Measurements from ENCODE around the gene TSPAN10.

Gene TSPAN10

DNA sequence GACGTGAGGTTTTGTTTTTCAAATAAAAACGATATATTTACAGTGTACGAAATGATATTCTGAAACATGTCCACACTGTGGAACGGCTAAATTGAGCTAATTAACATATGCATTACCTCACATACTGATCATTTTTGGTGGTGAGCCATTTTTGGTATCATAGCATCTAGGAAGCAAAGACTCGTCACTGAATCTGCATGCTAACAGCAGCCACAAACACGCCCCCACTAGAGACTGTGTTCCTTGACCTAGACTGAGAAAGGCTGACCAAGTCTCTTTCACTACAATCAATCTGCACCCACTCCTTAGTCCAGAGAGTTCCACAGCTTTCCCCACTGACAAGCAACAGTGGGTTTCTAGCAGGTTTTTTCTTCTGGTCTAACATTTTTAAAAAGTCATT, 29.6 kb upstream of the TSPAN10 start:
- Histone ChIP-seq H4K8ac (ENCODE audit: low read depth, low read length) (no peak overlapping the region), H3K9me3 (ENCODE audit: insufficient read depth, low read depth, low read length) (peaks cover 2% of the 10 kb centered on the region), H2AK5ac (ENCODE audit: low read length) (no peak overlapping the region), H3K4me1 (ENCODE audit: control insufficient read depth in 1 of 2, insufficient read depth in 2 of 2, low read length in 2 of 2) (no peaks in the 10 kb centered on the region), H3K23ac (ENCODE audit: low read length) (no peak overlapping the region), H4K12ac (ENCODE audit: low read depth, low read length) (no peak overlapping the region), H3K36me3 (ENCODE audit: control insufficient read depth in 1 of 2, insufficient read depth in 2 of 2, low read length in 2 of 2) (peaks cover 58 to 71% of the 10 kb centered on the region in 2 experiments), H3K14ac (ENCODE audit: low read length) (no peak overlapping the region), H3K4ac (ENCODE audit: low read depth, low read length) (no peak overlapping the region), H3K18ac (ENCODE audit: low read length) (no peak overlapping the region), H3K9ac (ENCODE audit: low read length) (no peak overlapping the region), H3K27me3 (ENCODE audit: insufficient read depth, low read length) (no peaks in the 10 kb centered on the region), H2BK5ac (ENCODE audit: low read depth, low read length, poor library complexity) (no peak overlapping the region), H3K79me1 (ENCODE audit: low read length) (no peaks in the 10 kb centered on the region), H3K4me3 (ENCODE audit: low read depth, low read length) (no peak overlapping the region), H3K4me2 (ENCODE audit: low read length) (no peak overlapping the region), H3K79me2 (ENCODE audit: control insufficient read depth, insufficient read depth, low read length, poor library complexity) (no peaks in the 10 kb centered on the region), H2AFZ (ENCODE audit: insufficient read depth, low read length, poor library complexity) (no peak overlapping the region), H3K27ac (ENCODE audit: low read depth, low read length) (no peak overlapping the region), H4K91ac (ENCODE audit: low read depth, low read length) (no peak overlapping the region), H2BK120ac (ENCODE audit: insufficient read depth, low read length, poor library complexity) (no peak overlapping the region), H2BK12ac (ENCODE audit: low read length) (no peak overlapping the region)
- DNase-seq, result peak in 1 of 2 donors; percentile 16
- no CpG with 5 or more reads among the region's 6 CpGs for WGBS (ENCODE audit: extremely low coverage, insufficient coverage, insufficient read length)

- no peak for DNase-seq
- peaks cover 61 to 70% of the 10 kb centered on the region in 2 experiments for H3K36me3 ChIP-seq (ENCODE audit: control insufficient read depth in 1 of 2, insufficient read depth in 2 of 2, low read length in 2 of 2)
- no peak overlapping the region for H2BK12ac ChIP-seq (ENCODE audit: low read length)
- no peak overlapping the region for H4K91ac ChIP-seq (ENCODE audit: low read depth, low read length)
- H3K14ac ChIP-seq (ENCODE audit: low read length), result no peak overlapping the region
- no peaks in the 10 kb centered on the region for H3K27me3 ChIP-seq (ENCODE audit: insufficient read depth, low read length)
- WGBS (ENCODE audit: extremely low coverage, insufficient coverage, insufficient read length), result no CpG with 5 or more reads among the region's 4 CpGs
- H2BK5ac ChIP-seq (ENCODE audit: low read depth, low read length, poor library complexity), result no peak overlapping the region
- no peaks in the 10 kb centered on the region for H3K79me1 ChIP-seq (ENCODE audit: low read length)
- H3K9ac ChIP-seq (ENCODE audit: low read length), result no peak overlapping the region
- H3K4me1 ChIP-seq (ENCODE audit: control insufficient read depth in 1 of 2, insufficient read depth in 2 of 2, low read length in 2 of 2), result no peaks in the 10 kb centered on the region
- H3K4ac ChIP-seq (ENCODE audit: low read depth, low read length), result peak overlapping the region; percentile 20
- no peak overlapping the region for H4K8ac ChIP-seq (ENCODE audit: low read depth, low read length)
- no peak overlapping the region for H4K12ac ChIP-seq (ENCODE audit: low read depth, low read length)
- no peak overlapping the region for H2BK120ac ChIP-seq (ENCODE audit: insufficient read depth, low read length, poor library complexity)
- no peak overlapping the region for H3K4me2 ChIP-seq (ENCODE audit: low read length)
- H3K79me2 ChIP-seq (ENCODE audit: control insufficient read depth, insufficient read depth, low read length, poor library complexity), result no peaks in the 10 kb centered on the region
- H3K27ac ChIP-seq (ENCODE audit: low read depth, low read length), result no peak overlapping the region
- H3K9me3 ChIP-seq (ENCODE audit: insufficient read depth, low read depth, low read length), result peaks cover 2% of the 10 kb centered on the region
- H2AK5ac ChIP-seq (ENCODE audit: low read length), result no peak overlapping the region
- no peak overlapping the region for H2AFZ ChIP-seq (ENCODE audit: insufficient read depth, low read length, poor library complexity)
- H3K18ac ChIP-seq (ENCODE audit: low read length), result no peak overlapping the region
- H3K23ac ChIP-seq (ENCODE audit: low read length), result peak overlapping the region; percentile 90
- H3K4me3 ChIP-seq (ENCODE audit: low read depth, low read length), result no peak overlapping the region
Measured at GRCh38 chr17:81608082-81608481, 28.9 kb upstream of the TSPAN10 start.

DNA sequence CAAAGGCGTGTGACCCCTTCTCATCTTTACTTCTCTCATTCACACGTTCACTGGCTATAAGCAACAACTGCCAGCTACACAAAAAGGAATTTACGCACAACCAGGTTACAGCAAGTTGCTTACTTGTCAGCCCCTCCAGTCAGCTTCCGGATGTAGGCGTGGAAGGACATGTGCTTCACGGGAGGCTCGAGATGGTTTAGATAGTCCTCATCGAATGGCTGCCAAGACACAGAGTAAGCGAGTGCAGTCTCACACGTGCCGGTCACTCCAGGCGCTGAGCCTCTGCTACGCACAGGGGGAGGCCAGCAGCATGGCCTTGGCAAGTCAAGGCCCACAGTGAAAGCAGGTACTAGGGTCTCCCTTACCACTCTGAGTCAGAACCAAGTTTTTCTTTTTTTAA, 28.4 kb upstream of the TSPAN10 start:
- H3K79me2 ChIP-seq (ENCODE audit: control insufficient read depth, insufficient read depth, low read length, poor library complexity), result no peaks in the 10 kb centered on the region

GRCh38 chr17:81609541-81610311, 27.3 kb upstream of the TSPAN10 start:
- Histone ChIP-seq H2BK12ac (ENCODE audit: low read length) (no peak overlapping the region), H3K79me2 (ENCODE audit: control insufficient read depth, insufficient read depth, low read length, poor library complexity) (no peaks in the 10 kb centered on the region), H3K9me3 (ENCODE audit: insufficient read depth, low read depth, low read length) (peaks cover 2% of the 10 kb centered on the region), H3K4me1 (ENCODE audit: control insufficient read depth in 1 of 2, insufficient read depth in 2 of 2, low read length in 2 of 2) (no peaks in the 10 kb centered on the region), H3K4me2 (ENCODE audit: low read length) (no peak overlapping the region), H3K14ac (ENCODE audit: low read length) (no peak overlapping the region), H2AFZ (ENCODE audit: insufficient read depth, low read length, poor library complexity) (no peak overlapping the region), H4K12ac (ENCODE audit: low read depth, low read length) (no peak overlapping the region), H3K23ac (ENCODE audit: low read length) (no peak overlapping the region), H3K9ac (ENCODE audit: low read length) (no peak overlapping the region), H4K91ac (ENCODE audit: low read depth, low read length) (no peak overlapping the region), H3K79me1 (ENCODE audit: low read length) (no peaks in the 10 kb centered on the region), H3K36me3 (ENCODE audit: control insufficient read depth in 1 of 2, insufficient read depth in 2 of 2, low read length in 2 of 2) (peaks cover 62 to 71% of the 10 kb centered on the region in 2 experiments), H3K27me3 (ENCODE audit: insufficient read depth, low read length) (no peaks in the 10 kb centered on the region), H3K27ac (ENCODE audit: low read depth, low read length) (no peak overlapping the region), H2AK5ac (ENCODE audit: low read length) (no peak overlapping the region), H3K4ac (ENCODE audit: low read depth, low read length) (peak overlapping the region; percentile 31), H3K18ac (ENCODE audit: low read length) (peak overlapping the region; percentile 29), H3K4me3 (ENCODE audit: low read depth, low read length) (no peak overlapping the region), H2BK120ac (ENCODE audit: insufficient read depth, low read length, poor library complexity) (no peak overlapping the region), H4K8ac (ENCODE audit: low read depth, low read length) (no peak overlapping the region), H2BK5ac (ENCODE audit: low read depth, low read length, poor library complexity) (no peak overlapping the region)
- no CpG with 5 or more reads among the region's 19 CpGs for WGBS (ENCODE audit: extremely low coverage, insufficient coverage, insufficient read length)
- DNase-seq, result peak; percentile 68 to 88

More for the DNA sequence above, 28.4 kb upstream of the TSPAN10 start:
- Histone ChIP-seq H3K36me3 (ENCODE audit: control insufficient read depth in 1 of 2, insufficient read depth in 2 of 2, low read length in 2 of 2) (peaks cover 62 to 71% of the 10 kb centered on the region in 2 experiments), H4K8ac (ENCODE audit: low read depth, low read length) (no peak overlapping the region), H3K18ac (ENCODE audit: low read length) (no peak overlapping the region), H2BK5ac (ENCODE audit: low read depth, low read length, poor library complexity) (no peak overlapping the region), H3K23ac (ENCODE audit: low read length) (no peak overlapping the region), H3K4ac (ENCODE audit: low read depth, low read length) (peak overlapping the region; percentile 9), H2BK120ac (ENCODE audit: insufficient read depth, low read length, poor library complexity) (no peak overlapping the region), H3K4me3 (ENCODE audit: low read depth, low read length) (no peak overlapping the region), H2AK5ac (ENCODE audit: low read length) (no peak overlapping the region), H3K9me3 (ENCODE audit: insufficient read depth, low read depth, low read length) (peaks cover 2% of the 10 kb centered on the region), H3K9ac (ENCODE audit: low read length) (no peak overlapping the region), H3K4me1 (ENCODE audit: control insufficient read depth in 1 of 2, insufficient read depth in 2 of 2, low read length in 2 of 2) (no peaks in the 10 kb centered on the region), H3K4me2 (ENCODE audit: low read length) (no peak overlapping the region), H4K12ac (ENCODE audit: low read depth, low read length) (no peak overlapping the region), H2AFZ (ENCODE audit: insufficient read depth, low read length, poor library complexity) (no peak overlapping the region), H2BK12ac (ENCODE audit: low read length) (no peak overlapping the region), H4K91ac (ENCODE audit: low read depth, low read length) (no peak overlapping the region), H3K27me3 (ENCODE audit: insufficient read depth, low read length) (no peaks in the 10 kb centered on the region), H3K27ac (ENCODE audit: low read depth, low read length) (no peak overlapping the region), H3K14ac (ENCODE audit: low read length) (no peak overlapping the region), H3K79me1 (ENCODE audit: low read length) (no peaks in the 10 kb centered on the region)
- no CpG with 5 or more reads among the region's 13 CpGs for WGBS (ENCODE audit: extremely low coverage, insufficient coverage, insufficient read length)
- peak; percentile 81 to 90 for DNase-seq
